Measurements from ENCODE around the gene S100A13. TPM values are rescaled to one million over a fixed set of nuclear protein-coding genes. Genes with fewer than 3 reads are reported as not detected.
A peak's percentile ranks its signal among the peaks of the same experiment; 100 is the strongest.

Gene S100A13
- total RNA-seq, 1 donor from 2014 or later: 153 TPM

DNA sequence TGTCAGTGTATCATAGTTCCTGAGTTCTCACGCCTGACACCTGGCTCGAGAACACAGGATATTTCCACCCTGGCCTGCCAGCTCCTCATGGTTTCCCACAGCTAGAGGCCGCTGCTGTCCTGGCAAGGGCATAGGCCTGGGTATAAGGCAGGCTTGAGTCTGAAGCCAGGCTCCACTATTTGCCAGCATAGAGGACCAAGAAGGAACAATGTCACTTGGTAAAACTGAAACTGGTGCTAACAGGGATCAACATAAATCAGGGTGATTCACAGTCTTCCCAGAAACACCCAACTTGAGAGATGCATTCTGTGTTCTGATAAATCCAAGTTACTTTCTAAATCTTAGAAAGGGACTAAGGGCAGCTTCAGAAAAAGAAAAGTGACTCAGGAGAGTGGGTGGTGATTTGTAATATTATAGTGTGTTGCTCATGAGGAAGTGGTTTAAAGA lies 54.7 kb downstream of the S100A13 start:
- peak; percentile 76 for DNase-seq (ENCODE audit: low read depth, low spot score)

DNA sequence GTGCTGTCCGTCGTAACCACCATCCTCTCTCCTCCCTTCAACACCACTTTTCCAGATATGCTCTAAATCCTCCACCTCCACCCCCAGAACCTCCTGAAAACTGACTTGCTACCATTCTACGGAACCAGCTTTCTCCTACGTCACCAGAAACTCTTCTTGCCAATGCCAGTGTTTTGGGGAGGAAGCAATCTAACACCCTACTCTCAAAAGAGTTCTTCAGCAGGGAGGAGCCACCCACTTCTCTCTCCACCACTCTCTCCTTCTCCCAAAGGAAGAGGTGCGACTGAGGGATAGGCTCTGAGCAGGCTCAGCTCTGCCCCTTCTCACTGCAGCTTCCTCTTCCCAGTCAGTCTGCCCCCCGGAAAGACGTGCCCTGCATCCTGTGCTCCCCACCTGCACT lies 55.6 kb downstream of the S100A13 start:
- no peak for DNase-seq (ENCODE audit: low read depth, low spot score)

DNA sequence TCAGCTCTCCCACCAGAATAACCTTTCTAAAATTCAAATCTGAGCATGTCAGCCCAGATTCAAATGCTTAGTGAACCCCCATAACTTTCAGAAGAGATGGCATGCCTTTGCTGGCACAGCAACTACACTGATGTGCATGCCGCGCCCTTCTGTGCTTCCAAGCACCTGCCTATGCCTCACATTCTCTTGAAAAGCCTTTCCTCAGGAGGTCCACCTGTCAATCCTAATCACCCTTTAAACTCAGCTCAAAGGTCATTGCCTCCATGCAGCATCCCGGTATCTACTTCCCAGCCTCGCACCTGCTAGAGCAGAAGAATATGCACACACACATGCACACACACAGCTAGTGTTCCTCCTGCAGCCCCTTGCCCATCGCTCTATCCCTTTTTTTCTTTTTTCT lies 56.4 kb downstream of the S100A13 start:
- DNase-seq (ENCODE audit: low read depth, low spot score): no peak

DNA sequence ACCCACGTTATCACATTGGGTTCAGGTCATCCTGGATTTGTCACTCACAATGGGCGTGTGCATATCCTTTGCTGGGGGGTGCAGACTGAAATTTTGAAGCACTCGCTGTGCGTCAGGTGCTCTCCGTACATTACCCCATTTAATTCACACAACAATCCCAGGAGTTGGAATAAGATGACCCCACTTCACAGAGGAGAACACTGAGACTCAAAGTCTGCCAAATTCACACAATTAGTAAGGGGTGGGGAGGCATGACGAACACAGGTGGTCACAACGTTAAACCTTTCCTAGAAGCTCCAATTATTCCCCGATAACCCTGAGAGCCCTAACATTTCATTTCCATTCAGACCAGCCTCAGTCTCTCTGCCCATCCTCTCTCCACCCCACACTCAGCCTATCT lies 57.8 kb downstream of the S100A13 start:
- no peak for DNase-seq (ENCODE audit: low read depth, low spot score)

Other genes starting within 250 kb of the S100A13 start
- not detected in 2 replicates for gene S100A8, start 236.4 kb downstream of the S100A13 start, total RNA-seq
- not detected in 2 replicates for gene S100A7A, start 211.0 kb downstream of the S100A13 start, total RNA-seq
- not detected in 2 replicates for gene S100A7, start 166.9 kb downstream of the S100A13 start, total RNA-seq
- gene S100A6, start 91.5 kb downstream of the S100A13 start, total RNA-seq: 527 and 1,896 TPM in 2 replicates
- gene S100A5, start 86.6 kb downstream of the S100A13 start, total RNA-seq: not detected in 2 replicates
- gene S100A4, start 81.7 kb downstream of the S100A13 start, total RNA-seq: 0.60 and 0.66 TPM in 2 replicates
- 0.66 and 0.85 TPM in 2 replicates for gene S100A3, start 78.2 kb downstream of the S100A13 start, total RNA-seq
- gene S100A2, start 61.7 kb downstream of the S100A13 start, total RNA-seq: 1.6 and 2.2 TPM in 2 replicates
- gene S100A16, start 14.4 kb downstream of the S100A13 start, total RNA-seq: 689 and 738 TPM in 2 replicates
- gene S100A14, start 11.2 kb downstream of the S100A13 start, total RNA-seq: 0.14 and 0.20 TPM in 2 replicates
- not detected in 2 replicates for gene S100A1, start 929 bp upstream of the S100A13 start, total RNA-seq
- 27.6 and 42.4 TPM in 2 replicates for gene CHTOP, start 6.6 kb upstream of the S100A13 start, total RNA-seq
- gene SNAPIN, start 31.2 kb upstream of the S100A13 start, total RNA-seq: 60.6 and 61.7 TPM in 2 replicates
- 295 and 331 TPM in 2 replicates for gene ILF2, start 43.5 kb upstream of the S100A13 start, total RNA-seq
- 18.5 and 33.1 TPM in 2 replicates for gene NPR1, start 51.2 kb upstream of the S100A13 start, total RNA-seq
- 20.7 and 37.0 TPM in 2 replicates for gene INTS3, start 100.5 kb upstream of the S100A13 start, total RNA-seq
- 24.5 and 26.0 TPM in 2 replicates for gene SLC27A3, start 147.9 kb upstream of the S100A13 start, total RNA-seq